ENCODE measurements around the gene RTL10. TPM values are rescaled to one million over a fixed set of nuclear protein-coding genes. Genes with fewer than 3 reads are reported as not detected.

The RTL10 gene
- polyA plus RNA-seq, 1 donor from 2014 or later: 11.7 TPM

DNA sequence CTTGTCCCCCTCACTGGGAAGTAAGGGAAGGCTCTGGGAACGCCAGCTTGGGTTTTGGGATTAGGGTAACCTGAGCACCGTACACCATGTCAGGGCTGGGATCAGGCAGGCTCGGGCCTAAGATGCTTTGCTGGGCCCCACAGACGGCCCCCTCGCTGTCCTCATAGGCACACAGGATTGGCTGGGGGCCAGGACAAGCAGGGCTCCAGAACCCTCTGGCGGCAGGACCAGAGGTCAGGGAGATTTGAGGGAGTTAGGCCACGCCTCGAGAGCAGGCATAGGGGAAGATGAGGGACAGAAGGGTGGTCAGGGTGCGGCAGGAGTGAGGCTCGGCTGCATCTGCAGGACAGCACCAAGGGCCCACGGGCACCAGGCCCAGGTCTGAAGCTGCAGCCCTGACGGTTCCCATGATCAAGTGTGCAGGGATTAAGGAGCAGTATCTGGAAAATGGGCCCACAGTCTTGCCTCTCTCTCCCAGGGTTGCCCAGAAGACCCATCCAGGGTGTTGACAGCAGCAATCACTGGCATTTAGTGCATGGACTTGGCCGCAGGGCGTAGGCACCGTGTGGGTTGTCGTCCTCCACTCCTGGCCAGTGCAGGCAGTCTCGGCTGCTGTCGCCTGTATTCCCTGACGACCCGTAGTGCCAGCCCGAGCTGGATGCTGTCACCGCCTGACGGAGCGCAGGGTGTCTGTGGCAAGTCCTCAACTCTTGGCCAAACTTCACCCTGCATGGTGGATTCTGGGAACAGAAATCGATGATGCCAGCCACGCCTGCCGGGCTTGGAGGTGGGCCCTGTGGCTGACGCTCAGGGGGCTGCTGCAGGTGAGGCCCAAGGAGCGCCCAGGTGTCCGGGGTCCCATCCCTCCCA, 15.7 kb upstream of the RTL10 start:
- no peak overlapping the region for H3K27ac ChIP-seq (ENCODE audit: low read length)
- H3K36me3 ChIP-seq (ENCODE audit: insufficient read depth, low read length): no peaks in the 10 kb centered on the region
- no peaks in the 10 kb centered on the region for H3K79me2 ChIP-seq (replicated peaks; ENCODE audit: insufficient read depth, low read length)
- H3K9ac ChIP-seq (ENCODE audit: low read length): no peak overlapping the region
- no peak overlapping the region for H3K4me2 ChIP-seq (ENCODE audit: low read length)
- H3K9me3 ChIP-seq (ENCODE audit: low read length): no peaks in the 10 kb centered on the region
- H2AFZ ChIP-seq (ENCODE audit: low read depth, low read length): no peak overlapping the region
- no peaks in the 10 kb centered on the region for H3K9me2 ChIP-seq (ENCODE audit: insufficient read depth, low read length)
- H3K27me3 ChIP-seq (ENCODE audit: insufficient read depth, low read depth, low read length): no peaks in the 10 kb centered on the region
- no peaks in the 10 kb centered on the region for H3F3A ChIP-seq (ENCODE audit: insufficient read depth, low read length, poor library complexity, severe bottlenecking)
- no peaks in the 10 kb centered on the region for H4K20me1 ChIP-seq (ENCODE audit: insufficient read depth)
- no peak overlapping the region for H3K4me3 ChIP-seq (ENCODE audit: low read length)
- TF ChIP-seq SMC3 (conservative IDR thresholded peaks at IDR 0.05; ENCODE audit: poor library complexity) (no peak), TAF1 (IDR thresholded peaks at IDR 0.05; ENCODE audit: low read depth) (no peak), POLR2AphosphoS5 (IDR thresholded peaks at IDR 0.05) (no peak), CTCF (IDR thresholded peaks at IDR 0.05; ENCODE audit: poor library complexity, severe bottlenecking) (no peak), RAD21 (conservative IDR thresholded peaks at IDR 0.05) (no peak), MXI1 (conservative IDR thresholded peaks at IDR 0.05; ENCODE audit: poor library complexity, severe bottlenecking) (no peak), EZH2 (IDR thresholded peaks at IDR 0.05; ENCODE audit: borderline replicate concordance, insufficient read depth, low read length, poor library complexity, severe bottlenecking) (no peak), EP300 (conservative IDR thresholded peaks at IDR 0.05; ENCODE audit: poor library complexity, severe bottlenecking) (no peak)
- TF ChIP-seq, protein P1, sequence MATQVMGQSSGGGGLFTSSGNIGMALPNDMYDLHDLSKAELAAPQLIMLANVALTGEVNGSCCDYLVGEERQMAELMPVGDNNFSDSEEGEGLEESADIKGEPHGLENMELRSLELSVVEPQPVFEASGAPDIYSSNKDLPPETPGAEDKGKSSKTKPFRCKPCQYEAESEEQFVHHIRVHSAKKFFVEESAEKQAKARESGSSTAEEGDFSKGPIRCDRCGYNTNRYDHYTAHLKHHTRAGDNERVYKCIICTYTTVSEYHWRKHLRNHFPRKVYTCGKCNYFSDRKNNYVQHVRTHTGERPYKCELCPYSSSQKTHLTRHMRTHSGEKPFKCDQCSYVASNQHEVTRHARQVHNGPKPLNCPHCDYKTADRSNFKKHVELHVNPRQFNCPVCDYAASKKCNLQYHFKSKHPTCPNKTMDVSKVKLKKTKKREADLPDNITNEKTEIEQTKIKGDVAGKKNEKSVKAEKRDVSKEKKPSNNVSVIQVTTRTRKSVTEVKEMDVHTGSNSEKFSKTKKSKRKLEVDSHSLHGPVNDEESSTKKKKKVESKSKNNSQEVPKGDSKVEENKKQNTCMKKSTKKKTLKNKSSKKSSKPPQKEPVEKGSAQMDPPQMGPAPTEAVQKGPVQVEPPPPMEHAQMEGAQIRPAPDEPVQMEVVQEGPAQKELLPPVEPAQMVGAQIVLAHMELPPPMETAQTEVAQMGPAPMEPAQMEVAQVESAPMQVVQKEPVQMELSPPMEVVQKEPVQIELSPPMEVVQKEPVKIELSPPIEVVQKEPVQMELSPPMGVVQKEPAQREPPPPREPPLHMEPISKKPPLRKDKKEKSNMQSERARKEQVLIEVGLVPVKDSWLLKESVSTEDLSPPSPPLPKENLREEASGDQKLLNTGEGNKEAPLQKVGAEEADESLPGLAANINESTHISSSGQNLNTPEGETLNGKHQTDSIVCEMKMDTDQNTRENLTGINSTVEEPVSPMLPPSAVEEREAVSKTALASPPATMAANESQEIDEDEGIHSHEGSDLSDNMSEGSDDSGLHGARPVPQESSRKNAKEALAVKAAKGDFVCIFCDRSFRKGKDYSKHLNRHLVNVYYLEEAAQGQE (IDR thresholded peaks at IDR 0.05; ENCODE audit: borderline replicate concordance): no peak

DNA sequence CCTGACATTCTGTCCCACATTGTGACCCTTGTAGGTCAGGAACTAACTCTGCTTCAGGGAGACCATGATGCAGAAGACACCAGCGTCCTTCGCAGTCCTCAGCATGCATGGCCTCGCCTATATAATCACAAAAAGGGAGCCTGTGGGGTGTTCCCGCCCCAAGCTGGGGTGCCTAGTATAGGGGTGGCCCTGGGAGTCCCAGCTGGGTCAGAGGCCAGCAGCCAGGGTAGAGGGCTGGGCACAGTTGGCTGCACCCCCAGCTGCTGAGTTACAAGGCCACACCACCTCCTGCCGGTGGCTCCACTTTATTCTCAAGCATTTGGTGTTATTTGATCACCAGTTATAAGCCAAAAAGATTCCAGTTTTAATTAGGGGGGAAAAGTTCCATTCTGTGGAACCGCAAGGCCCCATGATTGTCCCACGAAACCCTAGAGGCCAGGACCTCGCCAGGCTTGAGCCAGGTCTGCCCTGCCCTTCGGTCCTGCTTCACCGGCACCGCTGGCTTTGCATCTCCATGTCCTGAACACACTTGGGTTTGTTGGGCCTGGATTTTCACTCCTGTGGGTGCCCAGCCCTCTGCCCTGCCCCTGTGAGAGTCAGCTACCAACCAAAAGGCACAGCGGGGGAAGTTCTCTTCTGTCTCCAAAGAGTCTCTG, 15.0 kb upstream of the RTL10 start:
- Histone ChIP-seq H3K9me2 (ENCODE audit: insufficient read depth, low read length) (no peaks in the 10 kb centered on the region), H2AFZ (ENCODE audit: low read depth, low read length) (no peak overlapping the region), H4K20me1 (ENCODE audit: insufficient read depth) (no peaks in the 10 kb centered on the region), H3K9me3 (ENCODE audit: low read length) (no peaks in the 10 kb centered on the region), H3F3A (ENCODE audit: insufficient read depth, low read length, poor library complexity, severe bottlenecking) (no peaks in the 10 kb centered on the region), H3K36me3 (ENCODE audit: insufficient read depth, low read length) (no peaks in the 10 kb centered on the region), H3K79me2 (replicated peaks; ENCODE audit: insufficient read depth, low read length) (no peaks in the 10 kb centered on the region), H3K27ac (ENCODE audit: low read length) (no peak overlapping the region), H3K4me3 (ENCODE audit: low read length) (no peak overlapping the region), H3K27me3 (ENCODE audit: insufficient read depth, low read depth, low read length) (no peaks in the 10 kb centered on the region), H3K9ac (ENCODE audit: low read length) (no peak overlapping the region), H3K4me2 (ENCODE audit: low read length) (no peak overlapping the region)
- TF ChIP-seq RAD21 (conservative IDR thresholded peaks at IDR 0.05): no peak
- TF ChIP-seq SMC3 (conservative IDR thresholded peaks at IDR 0.05; ENCODE audit: poor library complexity): no peak
- TF ChIP-seq MXI1 (conservative IDR thresholded peaks at IDR 0.05; ENCODE audit: poor library complexity, severe bottlenecking): no peak
- no peak for TF ChIP-seq EP300 (conservative IDR thresholded peaks at IDR 0.05; ENCODE audit: poor library complexity, severe bottlenecking)
- TF ChIP-seq TAF1 (IDR thresholded peaks at IDR 0.05; ENCODE audit: low read depth): no peak
- TF ChIP-seq CTCF (IDR thresholded peaks at IDR 0.05; ENCODE audit: poor library complexity, severe bottlenecking): no peak
- TF ChIP-seq, protein P1 (IDR thresholded peaks at IDR 0.05; ENCODE audit: borderline replicate concordance): no peak
- no peak for TF ChIP-seq EZH2 (IDR thresholded peaks at IDR 0.05; ENCODE audit: borderline replicate concordance, insufficient read depth, low read length, poor library complexity, severe bottlenecking)
- no peak for TF ChIP-seq POLR2AphosphoS5 (IDR thresholded peaks at IDR 0.05)
